H9 (cell line): Measurements from ENCODE around the gene DUS1L. TPM values are rescaled to one million over a fixed set of nuclear protein-coding genes. Genes with fewer than 3 reads are reported as not detected.

Experiments
- DNase-seq: peaks from one replicate; pipeline ENCODE4 v3.0.0-alpha.2; 2017
- H2AFZ ChIP-seq: one replicate; pipeline ENCODE4 v1.6.1; 2013; ENCODE audit warnings: mild to moderate bottlenecking, low read length, control low read depth, moderate library complexity
- H2AK5ac ChIP-seq: 2 replicates; pipeline ENCODE4 v1.6.1; 2013; ENCODE audit warnings: low read length, control low read depth, mixed read lengths; ENCODE audit not compliant: insufficient read length
- H2BK120ac ChIP-seq: one replicate; pipeline ENCODE4 v1.6.1; 2013; ENCODE audit warnings: low read depth, mild to moderate bottlenecking, low read length, control low read depth, inconsistent platforms; ENCODE audit not compliant: poor library complexity, severe bottlenecking
- H2BK12ac ChIP-seq: 2 replicates; pipeline ENCODE4 v1.6.1; 2013; ENCODE audit warnings: low read length, control low read depth, mixed read lengths, low read depth; ENCODE audit not compliant: insufficient read length
- H2BK15ac ChIP-seq: 2 replicates; pipeline ENCODE4 v1.6.1; 2013; ENCODE audit warnings: low read depth, low read length, control low read depth
- H2BK20ac ChIP-seq: one replicate; pipeline ENCODE4 v1.6.1; 2013; ENCODE audit warnings: low read depth, mild to moderate bottlenecking, low read length, control low read depth, inconsistent platforms; ENCODE audit not compliant: poor library complexity, severe bottlenecking
- H2BK5ac ChIP-seq: 2 replicates; pipeline ENCODE4 v1.6.1; 2013; ENCODE audit warnings: low read length, control low read depth, mixed read lengths; ENCODE audit not compliant: insufficient read length
- H3K14ac ChIP-seq: 2 replicates; pipeline ENCODE4 v1.6.1; 2013; ENCODE audit warnings: low read length, control low read depth; ENCODE audit not compliant: insufficient read depth
- H3K18ac ChIP-seq: 2 replicates; pipeline ENCODE4 v1.6.1; 2013; ENCODE audit warnings: low read depth, mild to moderate bottlenecking, mixed read lengths, low read length, control low read depth; ENCODE audit not compliant: insufficient read length
- H3K23ac ChIP-seq: 2 replicates; pipeline ENCODE4 v1.6.1; 2013; ENCODE audit warnings: low read length, control low read depth, mixed read lengths, low read depth; ENCODE audit not compliant: insufficient read length
- H3K23me2 ChIP-seq: 2 replicates; pipeline ENCODE4 v1.6.1; 2013; ENCODE audit warnings: low read depth, mild to moderate bottlenecking, mixed read lengths, low read length, control low read depth; ENCODE audit not compliant: insufficient read length, poor library complexity, severe bottlenecking
- H3K27ac ChIP-seq: 2 replicates; pipeline ENCODE4 v1.5.1; 2013; ENCODE audit warnings: low read length, control low read depth, mixed read lengths, low read depth; ENCODE audit not compliant: insufficient read length
- H3K27me3 ChIP-seq: 2 replicates; pipeline ENCODE4 v1.6.1; 2013; ENCODE audit warnings: low read length, control low read depth, inconsistent platforms; ENCODE audit not compliant: insufficient read depth
- H3K4ac ChIP-seq: 2 replicates; pipeline ENCODE4 v1.6.1; 2013; ENCODE audit warnings: low read depth, mild to moderate bottlenecking, control low read depth, inconsistent platforms, low read length, moderate library complexity
- H3K4me1 ChIP-seq: 2 replicates; pipeline ENCODE4 v1.6.1; 2013; ENCODE audit warnings: low read length, control low read depth, inconsistent platforms; ENCODE audit not compliant: insufficient read depth
- H3K4me2 ChIP-seq: 2 replicates; pipeline ENCODE4 v1.6.1; 2013; ENCODE audit warnings: low read length, control low read depth, mixed read lengths; ENCODE audit not compliant: insufficient read length, insufficient read depth
- H3K56ac ChIP-seq: 2 replicates; pipeline ENCODE4 v1.6.1; 2013; ENCODE audit warnings: low read depth, mild to moderate bottlenecking, mixed read lengths, low read length, control low read depth; ENCODE audit not compliant: insufficient read length
- H3K79me1 ChIP-seq: 2 replicates; pipeline ENCODE4 v1.6.1; 2013; ENCODE audit warnings: low read depth, mild to moderate bottlenecking, moderate library complexity, low read length, control low read depth, inconsistent platforms; ENCODE audit not compliant: insufficient read depth, poor library complexity, severe bottlenecking
- H3K79me2 ChIP-seq: 2 replicates; pipeline ENCODE4 v1.6.1; 2013; ENCODE audit warnings: low read length, control low read depth, inconsistent platforms; ENCODE audit not compliant: insufficient read depth
- H3K9ac ChIP-seq: 2 replicates; pipeline ENCODE4 v1.6.1; 2013; ENCODE audit warnings: low read length, control low read depth, mixed read lengths; ENCODE audit not compliant: insufficient read length; ENCODE audit errors: extremely low read depth
- H3K9me3 ChIP-seq: one replicate; pipeline ENCODE4 v1.6.1; 2013; ENCODE audit warnings: low read depth, low read length, inconsistent platforms; ENCODE audit not compliant: control insufficient read depth
- H3T11ph ChIP-seq: one replicate; pipeline ENCODE4 v1.6.1; 2013; ENCODE audit warnings: mild to moderate bottlenecking, low read length, control low read depth, inconsistent platforms
- H4K20me1 ChIP-seq: one replicate; pipeline ENCODE4 v1.6.1; 2013; ENCODE audit not compliant: control insufficient read depth, insufficient read length, insufficient read depth
- H4K5ac ChIP-seq: 2 replicates; pipeline ENCODE4 v1.6.1; 2013; ENCODE audit warnings: low read depth, mild to moderate bottlenecking, mixed read lengths, low read length, control low read depth; ENCODE audit not compliant: insufficient read length
- H4K8ac ChIP-seq: replicated peaks from 2 replicates; pipeline ENCODE4 v1.6.1; 2013; ENCODE audit warnings: low read length, control low read depth, mixed read lengths, low read depth; ENCODE audit not compliant: insufficient read length
- H4K91ac ChIP-seq: 2 replicates; pipeline ENCODE4 v1.6.1; 2013; ENCODE audit warnings: low read depth, mild to moderate bottlenecking, moderate library complexity, mixed read lengths, low read length, control low read depth; ENCODE audit not compliant: insufficient read length
- H3K27ac Mint-ChIP-seq, 3 experiments: 2 replicates in 2 of 3; 3 replicates in 1 of 3; pipeline ENCODE4 v1.8.0; 2020 to 2021; ENCODE audit warnings: mixed read lengths in 3 of 3, mild to moderate bottlenecking in 1 of 3, moderate library complexity in 1 of 3
- H3K27me3 Mint-ChIP-seq: 2 replicates; pipeline ENCODE4 v1.8.0; 2021; ENCODE audit warnings: low read depth, mild to moderate bottlenecking, moderate library complexity, mixed read lengths
- H3K36me3 Mint-ChIP-seq, 3 experiments: 2 replicates in 2 of 3; 3 replicates in 1 of 3; pipeline ENCODE4 v1.8.0; 2020 to 2021; ENCODE audit warnings: low read depth in 3 of 3, mixed read lengths in 3 of 3; ENCODE audit not compliant: insufficient read depth in 1 of 3
- H3K4me1 Mint-ChIP-seq, 2 experiments: 2 replicates each; pipeline ENCODE4 v1.8.0; 2020; ENCODE audit warnings: mixed read lengths in 2 of 2
- H3K4me3 Mint-ChIP-seq, 2 experiments: 2 replicates in 1 of 2; 3 replicates in 1 of 2; pipeline ENCODE4 v1.8.0; 2020 to 2021; ENCODE audit warnings: mild to moderate bottlenecking in 2 of 2, mixed read lengths in 2 of 2, moderate library complexity in 1 of 2
- H3K9me3 Mint-ChIP-seq, 2 experiments: 2 replicates in 1 of 2; 3 replicates in 1 of 2; pipeline ENCODE4 v1.8.0; 2020; ENCODE audit warnings: mild to moderate bottlenecking in 2 of 2, mixed read lengths in 2 of 2, moderate library complexity in 1 of 2
- CTCF ChIP-seq: fragments of 200-600 bp; sonication (generic); conservative IDR thresholded peaks from 3 replicates; pipeline ENCODE4 v1.8.0; 2021; ENCODE audit warnings: antibody characterized with exemption, mild to moderate bottlenecking
- WGBS: extraction: QIAGEN DNeasy Blood & Tissue Kit; methylation state at CpG from one replicate; pipeline ENCODE4 v1.1.7; 2013; ENCODE audit warnings: missing lambda C conversion rate, low lambda C conversion rate, mixed read lengths; ENCODE audit not compliant: insufficient read length; ENCODE audit errors: extremely low coverage; 5-methylcytosine and 5-hydroxymethylcytosine counted together
- total RNA-seq: library from RNA; stranded (reverse); gene quantifications from 2 replicates; pipeline ENCODE4 v1.2.1, GENCODE V29; 2021

Gene DUS1L
- total RNA-seq, 1 experiment from 2014 or later: 103 TPM

- Histone ChIP-seq H3K18ac (no peak overlapping the region), H2BK15ac (no peak overlapping the region), H3K4ac (no peak overlapping the region), H3K56ac (no peak overlapping the region), H3K27ac (no peak overlapping the region), H3K14ac (no peak overlapping the region), H2BK12ac (no peak overlapping the region), H2BK5ac (no peak overlapping the region), H3T11ph (no peak overlapping the region), H4K8ac (no peak overlapping the region), H3K4me1 (no peaks in the 10 kb centered on the region), H3K23me2 (no peaks in the 10 kb centered on the region), H4K91ac (no peak overlapping the region), H3K79me1 (no peaks in the 10 kb centered on the region), H3K9ac (no peak overlapping the region), H3K23ac (no peak overlapping the region), H3K79me2 (no peaks in the 10 kb centered on the region), H3K27me3 (no peaks in the 10 kb centered on the region), H2BK20ac (no peak overlapping the region), H2AFZ (no peak overlapping the region), H4K5ac (no peak overlapping the region), H3K4me2 (no peak overlapping the region), H2AK5ac (no peak overlapping the region), H4K20me1 (no peaks in the 10 kb centered on the region), H2BK120ac (no peak overlapping the region), H3K9me3 (no peaks in the 10 kb centered on the region)
- Mint-ChIP-seq H3K9me3 (no peaks in the 10 kb centered on the region), H3K4me3 (no peak overlapping the region), H3K27ac (no peak overlapping the region), H3K4me1 (0 out of 4 replicates have a peak, but pooled peaks cover 0 to 2% of the 10 kb centered on the region in 2 experiments), H3K36me3 (peaks cover 2 to 6% (median 3%) of the 10 kb centered on the region in 3 experiments; a peak in 4 of 7 replicates), H3K27me3 (no peaks in the 10 kb centered on the region; the same call in 1 of the 2 replicates)
- WGBS: no CpG with 5 or more reads among the region's 16 CpGs
- DNase-seq: no peak
- no peak for TF ChIP-seq CTCF
Observed at GRCh38 chr17:82013772-82014321, 51.8 kb downstream of the DUS1L start.
